ENCODE measurements around the gene TEX51.

Gene TEX51

GRCh38 chr2:126949775-126950174, 51.1 kb downstream of the TEX51 start:
- Histone ChIP-seq H3K9me3 (no peaks in the 10 kb centered on the region), H3K27me3 (no peaks in the 10 kb centered on the region), H3K36me3 (no peaks in the 10 kb centered on the region), H3K4me1 (ENCODE audit: control insufficient read depth in 1 of 2, insufficient read depth in 1 of 2, low read depth in 1 of 2, low read length in 1 of 2) (no peaks in the 10 kb centered on the region), H3K27ac (no peak overlapping the region), H3K4me3 (ENCODE audit: low read depth in 1 of 2, low read length in 1 of 2) (no peak overlapping the region)
- TF ChIP-seq CTCF (IDR thresholded peaks at IDR 0.05), result no peak

- Histone ChIP-seq H3K36me3 (no peaks in the 10 kb centered on the region), H3K27ac (no peak overlapping the region), H3K4me1 (ENCODE audit: control insufficient read depth in 1 of 2, insufficient read depth in 1 of 2, low read depth in 1 of 2, low read length in 1 of 2) (no peaks in the 10 kb centered on the region), H3K9me3 (no peaks in the 10 kb centered on the region), H3K27me3 (no peaks in the 10 kb centered on the region), H3K4me3 (ENCODE audit: low read depth in 1 of 2, low read length in 1 of 2) (no peak overlapping the region)
- no peak for TF ChIP-seq CTCF (IDR thresholded peaks at IDR 0.05)
Measured at GRCh38 chr2:126950504-126950903, 51.8 kb downstream of the TEX51 start.

All from neutrophil (primary cell).